ENCODE results near the gene HMGXB4. TPM values are rescaled to one million over a fixed set of nuclear protein-coding genes. Genes with fewer than 3 reads are reported as not detected.

HMGXB4 gene
- polyA plus RNA-seq, 1 donor (not counting 4 experiments of a cell fraction or from before 2014, with no cell fraction given), result 22.6 TPM

- Histone ChIP-seq H3K4me2 (ENCODE audit: control insufficient read depth, extremely low read depth, insufficient read depth, low read depth, low read length) (no peak overlapping the region), H2AFZ (ENCODE audit: control insufficient read depth, low read length) (no peak overlapping the region), H3K9ac (ENCODE audit: control insufficient read depth, extremely low read depth, insufficient read depth, low read length) (no peak overlapping the region), H3K79me2 (ENCODE audit: control insufficient read depth, insufficient read depth, low read length) (no peaks in the 10 kb centered on the region), H3K4me1 (ENCODE audit: control insufficient read depth, extremely low read depth, insufficient read depth, low read length) (peaks cover 15% of the 10 kb centered on the region), H4K20me1 (ENCODE audit: control insufficient read depth, extremely low read depth, insufficient read depth, low read length) (peaks cover 2% of the 10 kb centered on the region), H3K4me3 (ENCODE audit: control insufficient read depth in 2 of 3, extremely low read depth in 1 of 3, insufficient read depth in 2 of 3, low read depth in 1 of 3, low read length in 3 of 3) (no peak overlapping the region), H3K9me1 (ENCODE audit: control insufficient read depth, extremely low read depth, insufficient read depth, low read length) (no peaks in the 10 kb centered on the region), H3K36me3 (ENCODE audit: control insufficient read depth in 2 of 2, extremely low read depth in 1 of 2, insufficient read depth in 2 of 2, low read length in 2 of 2) (peaks cover 0 to 23% of the 10 kb centered on the region in 2 experiments), H3K27ac (ENCODE audit: control insufficient read depth, insufficient read depth, low read length) (no peak overlapping the region), H3K27me3 (ENCODE audit: control insufficient read depth, extremely low read depth, insufficient read depth, low read length) (no peaks in the 10 kb centered on the region), H3K9me3 (ENCODE audit: control insufficient read depth, low read depth, low read length) (no peaks in the 10 kb centered on the region)
- FAIRE-seq (no peak), DNase-seq (ENCODE audit: low read depth, low spot score) (no peak)
- dilution Hi-C loops (cut with MboI; ENCODE audit: extremely low pct_ligation_motif_present, low sequenced_read_pairs), result no loop called here
- TF ChIP-seq EZH2 (IDR thresholded peaks at IDR 0.05; ENCODE audit: low read length) (no peak), CTCF (optimal IDR thresholded peaks at IDR 0.05 in 1 of 3, IDR thresholded peaks at IDR 0.05 in 1 of 3, conservative IDR thresholded peaks at IDR 0.05 in 1 of 3; ENCODE audit: extremely low read depth in 1 of 3, insufficient read depth in 2 of 3, low read length in 3 of 3) (no peak)
Observed at GRCh38 chr22:35319244-35319985, 62.1 kb downstream of the HMGXB4 start.

GRCh38 chr22:35322126-35322525, 64.8 kb downstream of the HMGXB4 start:
- Histone ChIP-seq H3K36me3 (ENCODE audit: control insufficient read depth in 2 of 2, extremely low read depth in 1 of 2, insufficient read depth in 2 of 2, low read length in 2 of 2) (peaks cover 0 to 34% of the 10 kb centered on the region in 2 experiments), H4K20me1 (ENCODE audit: control insufficient read depth, extremely low read depth, insufficient read depth, low read length) (peaks cover 2% of the 10 kb centered on the region), H2AFZ (ENCODE audit: control insufficient read depth, low read length) (no peak overlapping the region), H3K27ac (ENCODE audit: control insufficient read depth, insufficient read depth, low read length) (no peak overlapping the region), H3K4me3 (ENCODE audit: control insufficient read depth in 2 of 3, extremely low read depth in 1 of 3, insufficient read depth in 2 of 3, low read depth in 1 of 3, low read length in 3 of 3) (no peak overlapping the region), H3K9me1 (ENCODE audit: control insufficient read depth, extremely low read depth, insufficient read depth, low read length) (no peaks in the 10 kb centered on the region), H3K27me3 (ENCODE audit: control insufficient read depth, extremely low read depth, insufficient read depth, low read length) (no peaks in the 10 kb centered on the region), H3K9me3 (ENCODE audit: control insufficient read depth, low read depth, low read length) (no peaks in the 10 kb centered on the region), H3K79me2 (ENCODE audit: control insufficient read depth, insufficient read depth, low read length) (no peaks in the 10 kb centered on the region), H3K4me1 (ENCODE audit: control insufficient read depth, extremely low read depth, insufficient read depth, low read length) (no peaks in the 10 kb centered on the region), H3K4me2 (ENCODE audit: control insufficient read depth, extremely low read depth, insufficient read depth, low read depth, low read length) (no peak overlapping the region), H3K9ac (ENCODE audit: control insufficient read depth, extremely low read depth, insufficient read depth, low read length) (no peak overlapping the region)
- dilution Hi-C loops (cut with MboI; ENCODE audit: extremely low pct_ligation_motif_present, low sequenced_read_pairs), result no loop called here
- FAIRE-seq (no peak), DNase-seq (ENCODE audit: low read depth, low spot score) (no peak)
- TF ChIP-seq EZH2 (IDR thresholded peaks at IDR 0.05; ENCODE audit: low read length) (no peak), CTCF (optimal IDR thresholded peaks at IDR 0.05 in 1 of 3, IDR thresholded peaks at IDR 0.05 in 1 of 3, conservative IDR thresholded peaks at IDR 0.05 in 1 of 3; ENCODE audit: extremely low read depth in 1 of 3, insufficient read depth in 2 of 3, low read length in 3 of 3) (no peak)
